Endodermal cell (in vitro differentiated cells): Measurements from ENCODE around the gene DNAAF1. TPM values are rescaled to one million over a fixed set of nuclear protein-coding genes. Genes with fewer than 3 reads are reported as not detected.

Experiments used
- DNase-seq: peaks from one replicate; pipeline ENCODE4 v3.0.0-alpha.2; 2017
- H3K27ac ChIP-seq: 2 replicates; pipeline ENCODE4 v1.5.1; 2013; ENCODE audit warnings: mild to moderate bottlenecking, low read depth, low read length, moderate library complexity
- H3K27me3 ChIP-seq: 2 replicates; pipeline ENCODE4 v1.6.1; 2013; ENCODE audit warnings: mild to moderate bottlenecking, low read length, moderate library complexity; ENCODE audit not compliant: insufficient read depth, control insufficient read depth, poor library complexity, severe bottlenecking
- H3K36me3 ChIP-seq: 2 replicates; pipeline ENCODE4 v1.7.0; 2013; ENCODE audit warnings: mild to moderate bottlenecking, low read length, moderate library complexity; ENCODE audit not compliant: control insufficient read depth, insufficient read depth
- H3K4me1 ChIP-seq: one replicate; pipeline ENCODE4 v1.7.0; 2013; ENCODE audit warnings: low read length; ENCODE audit not compliant: control insufficient read depth, insufficient read depth
- H3K4me3 ChIP-seq: 2 replicates; pipeline ENCODE4 v1.5.1; 2013; ENCODE audit warnings: mild to moderate bottlenecking, low read length, moderate library complexity
- H3K9ac ChIP-seq: 2 replicates; pipeline ENCODE4 v1.6.1; 2013; ENCODE audit warnings: mild to moderate bottlenecking, low read length, moderate library complexity; ENCODE audit not compliant: poor library complexity, severe bottlenecking; ENCODE audit errors: extremely low read depth
- H3K9me3 ChIP-seq: 2 replicates; pipeline ENCODE4 v1.6.1; 2013; ENCODE audit warnings: mild to moderate bottlenecking, low read length, moderate library complexity; ENCODE audit not compliant: control insufficient read depth
- H3K27ac Mint-ChIP-seq: 2 replicates; pipeline ENCODE4 v1.8.0; 2020; ENCODE audit warnings: mixed read lengths
- H3K27me3 Mint-ChIP-seq: 2 replicates; pipeline ENCODE4 v1.8.0; 2021; ENCODE audit warnings: mild to moderate bottlenecking, mixed read lengths; ENCODE audit not compliant: insufficient read depth
- H3K36me3 Mint-ChIP-seq: 2 replicates; pipeline ENCODE4 v1.8.0; 2020; ENCODE audit warnings: low read depth, mixed read lengths
- H3K4me1 Mint-ChIP-seq: 2 replicates; pipeline ENCODE4 v1.8.0; 2020; ENCODE audit warnings: mixed read lengths
- H3K4me3 Mint-ChIP-seq: 2 replicates; pipeline ENCODE4 v1.8.0; 2020; ENCODE audit warnings: mild to moderate bottlenecking, moderate library complexity, mixed read lengths
- H3K9me3 Mint-ChIP-seq: 2 replicates; pipeline ENCODE4 v1.8.0; 2020; ENCODE audit warnings: mild to moderate bottlenecking, mixed read lengths
- CTCF ChIP-seq: fragments of 200-600 bp; sonication (generic); conservative IDR thresholded peaks from 2 replicates; pipeline ENCODE4 v1.5.0; 2021; ENCODE audit warnings: antibody characterized with exemption, mild to moderate bottlenecking
- WGBS, 2 experiments: methylation state at CpG; one replicate each; pipeline versions ENCODE4 v1.1.5 to v1.1.7; 2013; ENCODE audit warnings: missing lambda C conversion rate in 2 of 2, mixed read lengths in 1 of 2; ENCODE audit not compliant: insufficient coverage in 1 of 2, insufficient read length in 1 of 2; 5-methylcytosine and 5-hydroxymethylcytosine counted together
- total RNA-seq, 2 donors: library from RNA; stranded (reverse); fragmentation: NEBNext Ultra II Directional in 1 of 2; extraction: Animal tissue kit (Norgen Biotek cat#: 25700) in 1 of 2; gene quantifications; 2 replicates in 1 of 2; 3 replicates in 1 of 2; pipeline ENCODE4 v1.2.1, GENCODE V29; 2021

Gene DNAAF1
- total RNA-seq, 2 donors from 2014 or later: 0.59 to 0.66 TPM

DNA sequence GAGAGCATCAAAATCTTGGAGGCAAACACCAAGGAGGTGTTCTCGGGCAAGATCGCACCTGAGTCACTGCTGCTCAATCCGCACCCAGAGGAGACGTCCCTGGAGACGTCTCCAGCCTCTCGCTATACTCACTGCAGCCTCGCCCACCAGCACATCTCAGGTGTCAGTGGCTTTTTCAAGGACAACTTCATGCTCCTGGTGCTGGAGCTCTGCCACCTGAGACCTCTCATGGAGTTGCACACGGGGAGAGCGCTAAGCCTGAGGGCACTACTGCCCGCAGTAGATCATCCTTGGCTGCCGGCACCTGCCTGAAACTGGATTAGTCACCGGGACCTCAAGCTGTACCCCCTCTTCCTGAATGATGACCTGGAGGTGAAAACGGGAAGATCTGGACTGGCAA is 25.7 kb upstream of the DNAAF1 start:
- Histone ChIP-seq H3K4me3 (no peak overlapping the region), H3K9ac (no peak overlapping the region), H3K27me3 (no peaks in the 10 kb centered on the region), H3K4me1 (no peaks in the 10 kb centered on the region), H3K36me3 (peaks cover 31% of the 10 kb centered on the region), H3K9me3 (no peaks in the 10 kb centered on the region), H3K27ac (no peak overlapping the region)
- H3K27ac Mint-ChIP-seq: peak overlapping the region; percentile 58
- TF ChIP-seq CTCF: no peak
- H3K36me3 Mint-ChIP-seq: peaks cover 17% of the 10 kb centered on the region
- peaks cover 7% of the 10 kb centered on the region for H3K4me1 Mint-ChIP-seq
- 94 to 95% methylated on average over 13 of the region's 13 CpGs for WGBS, 2 experiments
- no peak overlapping the region for H3K4me3 Mint-ChIP-seq
- no peaks in the 10 kb centered on the region for H3K27me3 Mint-ChIP-seq
- DNase-seq: no peak
- no peaks in the 10 kb centered on the region for H3K9me3 Mint-ChIP-seq

DNA sequence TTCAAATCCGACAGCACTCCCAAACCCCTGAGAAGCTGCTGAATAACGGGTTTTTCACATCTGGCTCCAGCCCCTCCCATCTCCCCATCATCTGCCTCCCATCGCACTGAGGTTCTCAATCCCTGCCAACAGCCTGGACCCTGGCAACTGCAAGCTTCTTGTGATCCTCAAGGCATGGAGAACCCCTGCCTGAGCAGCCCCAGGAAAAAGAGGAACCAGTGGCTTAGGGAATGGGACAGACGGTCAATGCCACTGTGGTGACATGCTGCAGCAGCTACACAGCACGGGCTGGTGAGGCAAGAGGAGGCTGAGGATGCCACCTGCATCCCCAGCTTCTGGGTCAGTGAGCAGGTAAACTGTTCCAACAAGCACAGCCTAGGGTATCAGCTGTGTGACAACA is 25.1 kb upstream of the DNAAF1 start:
- no peak for TF ChIP-seq CTCF

GRCh38 chr16:84121007-84121406 is 24.1 kb upstream of the DNAAF1 start:
- no peak overlapping the region for H3K27ac Mint-ChIP-seq
- no peaks in the 10 kb centered on the region for H3K9me3 Mint-ChIP-seq
- DNase-seq: no peak
- Histone ChIP-seq H3K4me1 (no peaks in the 10 kb centered on the region), H3K9me3 (no peaks in the 10 kb centered on the region), H3K9ac (no peak overlapping the region), H3K27ac (no peak overlapping the region), H3K4me3 (no peak overlapping the region), H3K36me3 (peaks cover 38% of the 10 kb centered on the region), H3K27me3 (no peaks in the 10 kb centered on the region)
- H3K27me3 Mint-ChIP-seq: no peaks in the 10 kb centered on the region
- H3K4me1 Mint-ChIP-seq: no peaks in the 10 kb centered on the region
- H3K4me3 Mint-ChIP-seq: no peak overlapping the region
- 92 to 100% methylated on average over 2 to 10 of the region's 10 CpGs for WGBS, 2 experiments
- H3K36me3 Mint-ChIP-seq: peaks cover 24% of the 10 kb centered on the region
- no peak for TF ChIP-seq CTCF

More for the DNA sequence above, 25.1 kb upstream of the DNAAF1 start:
- Mint-ChIP-seq H3K27me3 (no peaks in the 10 kb centered on the region), H3K9me3 (no peaks in the 10 kb centered on the region), H3K4me1 (peaks cover 7% of the 10 kb centered on the region), H3K36me3 (peaks cover 17% of the 10 kb centered on the region), H3K27ac (no peak overlapping the region), H3K4me3 (no peak overlapping the region)
- H3K27me3 ChIP-seq: no peaks in the 10 kb centered on the region
- peaks cover 36% of the 10 kb centered on the region for H3K36me3 ChIP-seq
- WGBS, 2 experiments: 93 to 95% methylated on average over 4 to 5 of the region's 5 CpGs
- no peaks in the 10 kb centered on the region for H3K9me3 ChIP-seq
- no peak for DNase-seq
- H3K27ac ChIP-seq: no peak overlapping the region
- H3K4me3 ChIP-seq: no peak overlapping the region
- no peaks in the 10 kb centered on the region for H3K4me1 ChIP-seq
- no peak overlapping the region for H3K9ac ChIP-seq
